H1 (cell line): ENCODE results near the gene GNAT2. TPM values are rescaled to one million over a fixed set of nuclear protein-coding genes. Genes with fewer than 3 reads are reported as not detected.

Experiments
- ATF2 ChIP-seq: IDR thresholded peaks from 2 replicates; pipeline ENCODE4 v1.6.1; 2012; ENCODE audit warnings: low read length, inconsistent platforms
- CHD7 ChIP-seq: fragments of 300-600 bp; sonication (generic); IDR thresholded peaks from 2 replicates; pipeline ENCODE4 v1.7.1; 2012; ENCODE audit warnings: low read length, moderate library complexity, mild to moderate bottlenecking, inconsistent platforms; ENCODE audit not compliant: insufficient replicate concordance
- EZH2 ChIP-seq: fragments of 200-600 bp; sonication (generic); IDR thresholded peaks from 2 replicates; pipeline ENCODE4 v1.7.1; 2012; ENCODE audit warnings: low read depth, mild to moderate bottlenecking, moderate library complexity, low read length, inconsistent platforms; ENCODE audit not compliant: severe bottlenecking
- MAX ChIP-seq: IDR thresholded peaks from 2 replicates; pipeline ENCODE4 v1.6.1; 2012; ENCODE audit warnings: inconsistent platforms
- RNF2 ChIP-seq: fragments of 200-900, 300-1000 bp; sonication (generic); IDR thresholded peaks from 2 replicates; pipeline ENCODE4 v1.7.1; 2016; ENCODE audit warnings: borderline replicate concordance, low read depth, mild to moderate bottlenecking, antibody characterized with exemption, low read length; ENCODE audit not compliant: poor library complexity, severe bottlenecking; ENCODE audit errors: missing control alignments
- SRF ChIP-seq: IDR thresholded peaks from 2 replicates; pipeline ENCODE4 v1.6.1; 2011; ENCODE audit warnings: mild to moderate bottlenecking, low read depth, low read length, moderate library complexity
- polyA plus RNA-seq, 7 experiments: library from polyadenylated mRNA; depleted of rRNA in 3 of 7; stranded (reverse) in 5 of 7; unstranded in 2 of 7; fragments of >200 nt in 5 of 7; fragments of 200-250 nt in 2 of 7; gene quantifications; 1 replicate in 5 of 7; 2 replicates in 1 of 7; 4 replicates in 1 of 7; pipeline versions ENCODE4 v1.2.1 to v1.2.3, GENCODE V29; 2011 to 2013; ENCODE audit warnings: missing spikeins in 2 of 7, mixed read lengths in 2 of 7
- total RNA-seq: library from RNA; stranded (reverse); fragmentation: NEBNext Ultra II Directional; extraction: Animal tissue kit (Norgen Biotek cat#: 25700); gene quantifications from 2 replicates; pipeline ENCODE4 v1.2.1, GENCODE V29; 2021

GNAT2 gene
- total and polyA plus RNA-seq, 2 of the 8 experiments (the other 6 are each of a cell fraction or from before 2014, with no cell fraction given), result 0.05 TPM; not detected in 1

- TF ChIP-seq ATF2, result no peak
- no peak for TF ChIP-seq MAX
- TF ChIP-seq EZH2, result no peak
- TF ChIP-seq RNF2, result no peak
- TF ChIP-seq CHD7, result no peak
- TF ChIP-seq SRF, result no peak
- TF ChIP-seq, all 59 proteins: peak for 0
Measured at GRCh38 chr1:109634292-109634691, 14.9 kb upstream of the GNAT2 start (continued).
